OCI-LY3 (cell line): Measurements from ENCODE around the gene NBEA.

Source experiments
- H2AFZ ChIP-seq: fragments of 200-600, 300-600 bp; shearing (Covaris generic); 2 replicates; pipeline ENCODE4 v1.6.0; 2014; ENCODE audit warnings: antibody characterized with exemption, low read depth, low read length
- H3K27ac ChIP-seq: fragments of 200-600, 300-600 bp; sonication (generic); 2 replicates; pipeline ENCODE4 v1.5.1; 2014; ENCODE audit warnings: mild to moderate bottlenecking, low read length, moderate library complexity, mixed read lengths
- H3K27me3 ChIP-seq: fragments of 200-600, 300-600 bp; sonication (generic); 2 replicates; pipeline ENCODE4 v1.6.1; 2014; ENCODE audit warnings: low read depth, low read length, mixed read lengths
- H3K36me3 ChIP-seq: fragments of 200-600, 300-600 bp; sonication (generic); replicated peaks from 2 replicates; pipeline ENCODE3; 2014; ENCODE audit warnings: low read depth, low read length, mixed read lengths
- H3K4me1 ChIP-seq: fragments of 300-600, 200-600 bp; sonication (generic); 2 replicates; pipeline ENCODE4 v1.6.1; 2014; ENCODE audit warnings: low read length, mixed read lengths
- H3K4me2 ChIP-seq: fragments of 200-600, 300-600 bp; sonication (generic); 2 replicates; pipeline ENCODE4 v1.6.1; 2014; ENCODE audit warnings: low read length, mixed read lengths
- H3K4me3 ChIP-seq: fragments of 300-600, 200-600 bp; sonication (generic); 2 replicates; pipeline ENCODE4 v1.5.1; 2014; ENCODE audit warnings: antibody characterized with exemption, mild to moderate bottlenecking, low read length, moderate library complexity
- H3K79me2 ChIP-seq: fragments of 300-600, 200-600 bp; shearing (Covaris generic); 2 replicates; pipeline ENCODE4 v1.6.1; 2014; ENCODE audit warnings: mild to moderate bottlenecking, low read length, mixed read lengths
- H3K9ac ChIP-seq: fragments of 300-600, 200-600 bp; shearing (Covaris generic); 2 replicates; pipeline ENCODE4 v1.6.0; 2014; ENCODE audit warnings: mild to moderate bottlenecking, low read length, moderate library complexity
- H3K9me3 ChIP-seq: fragments of 200-600, 300-600 bp; shearing (Covaris generic); 2 replicates; pipeline ENCODE4 v1.6.1; 2014; ENCODE audit warnings: low read length, mixed read lengths; ENCODE audit not compliant: insufficient read depth
- H4K20me1 ChIP-seq: fragments of 200-600, 300-600 bp; sonication (generic); 2 replicates; pipeline ENCODE4 v1.6.1; 2016; ENCODE audit warnings: low read length, mixed read lengths; ENCODE audit not compliant: insufficient read depth
- EZH2phosphoT487 ChIP-seq: fragments of 200-600 bp; shearing (Covaris generic); IDR thresholded peaks from 2 replicates; pipeline ENCODE4 v1.6.1; 2018; ENCODE audit warnings: antibody characterized with exemption, mixed run types, low read depth
- TF ChIP-seq, protein P1 (sequence below): fragments of 200-600, 300-600 bp; sonication (generic); IDR thresholded peaks from 2 replicates; pipeline ENCODE4 v1.5.1; 2014; ENCODE audit warnings: antibody characterized with exemption, low read length, low read depth

The NBEA gene

DNA sequence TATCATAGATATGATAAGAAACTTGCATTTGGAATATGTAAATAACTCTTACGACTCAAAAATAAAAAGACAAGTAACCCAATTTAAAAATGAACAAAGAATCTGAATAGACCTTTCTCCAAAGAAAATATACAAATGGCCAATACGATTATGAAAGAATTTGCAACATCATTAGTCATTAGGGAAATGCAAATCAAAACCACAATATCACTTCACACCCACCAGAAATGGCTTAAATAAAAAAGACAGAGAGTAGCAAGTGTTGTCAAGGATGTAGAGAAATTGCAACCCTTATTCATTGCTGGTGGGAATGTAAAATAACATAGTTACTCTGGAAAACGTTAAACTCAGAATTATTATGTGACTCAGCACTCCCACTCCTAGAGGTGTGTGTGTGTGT is 761.0 kb downstream of the NBEA start:
- no peak overlapping the region for H3K4me3 ChIP-seq
- H3K9me3 ChIP-seq = no peaks in the 10 kb centered on the region

DNA sequence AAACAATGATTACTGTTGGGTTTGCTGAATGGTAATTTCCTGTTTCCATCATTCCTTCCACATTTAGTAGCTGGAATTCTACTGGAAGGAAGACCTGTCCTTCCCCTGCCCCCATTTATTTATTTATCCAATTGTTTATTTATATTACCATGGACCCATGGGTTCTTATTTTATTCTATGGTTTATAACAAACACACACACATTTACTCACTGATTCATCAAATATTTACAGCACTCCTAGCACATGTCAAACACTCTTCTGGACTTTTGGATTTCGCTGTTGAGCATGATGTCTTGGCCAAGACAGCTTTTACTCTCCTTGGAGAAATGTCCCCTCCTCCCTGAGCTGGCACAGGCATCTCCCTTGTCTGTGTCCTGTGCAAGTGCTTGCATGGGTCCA is 762.3 kb downstream of the NBEA start:
- no peaks in the 10 kb centered on the region for H4K20me1 ChIP-seq
- H3K4me1 ChIP-seq = no peaks in the 10 kb centered on the region
- H2AFZ ChIP-seq = no peak overlapping the region
- no peaks in the 10 kb centered on the region for H3K36me3 ChIP-seq
- H3K79me2 ChIP-seq = no peaks in the 10 kb centered on the region
- peaks cover 5% of the 10 kb centered on the region; the same call in 1 of the 2 replicates for H3K27me3 ChIP-seq
- TF ChIP-seq, protein P1, sequence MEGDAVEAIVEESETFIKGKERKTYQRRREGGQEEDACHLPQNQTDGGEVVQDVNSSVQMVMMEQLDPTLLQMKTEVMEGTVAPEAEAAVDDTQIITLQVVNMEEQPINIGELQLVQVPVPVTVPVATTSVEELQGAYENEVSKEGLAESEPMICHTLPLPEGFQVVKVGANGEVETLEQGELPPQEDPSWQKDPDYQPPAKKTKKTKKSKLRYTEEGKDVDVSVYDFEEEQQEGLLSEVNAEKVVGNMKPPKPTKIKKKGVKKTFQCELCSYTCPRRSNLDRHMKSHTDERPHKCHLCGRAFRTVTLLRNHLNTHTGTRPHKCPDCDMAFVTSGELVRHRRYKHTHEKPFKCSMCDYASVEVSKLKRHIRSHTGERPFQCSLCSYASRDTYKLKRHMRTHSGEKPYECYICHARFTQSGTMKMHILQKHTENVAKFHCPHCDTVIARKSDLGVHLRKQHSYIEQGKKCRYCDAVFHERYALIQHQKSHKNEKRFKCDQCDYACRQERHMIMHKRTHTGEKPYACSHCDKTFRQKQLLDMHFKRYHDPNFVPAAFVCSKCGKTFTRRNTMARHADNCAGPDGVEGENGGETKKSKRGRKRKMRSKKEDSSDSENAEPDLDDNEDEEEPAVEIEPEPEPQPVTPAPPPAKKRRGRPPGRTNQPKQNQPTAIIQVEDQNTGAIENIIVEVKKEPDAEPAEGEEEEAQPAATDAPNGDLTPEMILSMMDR = no peak
- no peak for TF ChIP-seq EZH2phosphoT487
- H3K9me3 ChIP-seq = no peaks in the 10 kb centered on the region
- no peak overlapping the region for H3K4me3 ChIP-seq
- no peak overlapping the region for H3K4me2 ChIP-seq
- no peak overlapping the region for H3K9ac ChIP-seq
- H3K27ac ChIP-seq = no peak overlapping the region

More for the DNA sequence above, 761.0 kb downstream of the NBEA start:
- no peak for TF ChIP-seq EZH2phosphoT487
- TF ChIP-seq, protein P1 = no peak
- no peaks in the 10 kb centered on the region for H4K20me1 ChIP-seq
- H2AFZ ChIP-seq = no peak overlapping the region
- no peaks in the 10 kb centered on the region for H3K4me1 ChIP-seq
- no peaks in the 10 kb centered on the region for H3K79me2 ChIP-seq
- H3K27me3 ChIP-seq = peaks cover 5% of the 10 kb centered on the region; the same call in 1 of the 2 replicates
- H3K36me3 ChIP-seq = no peaks in the 10 kb centered on the region
- no peak overlapping the region for H3K4me2 ChIP-seq
- H3K9ac ChIP-seq = no peak overlapping the region
- H3K27ac ChIP-seq = no peak overlapping the region

DNA sequence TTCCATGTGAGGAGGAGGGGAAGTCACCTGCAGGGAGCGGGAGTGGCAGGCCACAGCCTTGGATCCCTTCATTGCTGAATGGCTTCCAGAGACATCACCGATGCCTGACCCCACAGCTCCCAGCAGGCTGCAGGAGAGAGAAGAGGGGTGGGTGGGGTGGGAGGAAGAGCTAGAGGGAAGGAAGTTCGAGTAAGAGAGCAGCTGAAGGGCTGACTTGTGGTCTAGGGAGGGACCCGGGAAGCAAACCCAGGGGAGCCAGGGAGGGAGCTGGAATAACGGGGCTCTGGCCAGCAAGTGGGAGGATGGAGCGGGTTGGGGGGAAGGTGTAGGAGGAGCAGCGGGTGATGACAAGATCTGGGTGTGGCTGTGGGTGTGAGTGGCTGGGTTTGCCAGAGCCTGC is 764.2 kb downstream of the NBEA start:
- Histone ChIP-seq H3K4me3 (no peak overlapping the region), H4K20me1 (no peaks in the 10 kb centered on the region), H3K4me1 (no peaks in the 10 kb centered on the region; the same call in 1 of the 2 replicates), H3K9ac (no peak overlapping the region), H3K36me3 (no peaks in the 10 kb centered on the region), H3K79me2 (no peaks in the 10 kb centered on the region), H3K9me3 (no peaks in the 10 kb centered on the region), H2AFZ (no peak overlapping the region), H3K27me3 (no peaks in the 10 kb centered on the region), H3K27ac (no peak overlapping the region), H3K4me2 (no peak overlapping the region)
- no peak for TF ChIP-seq EZH2phosphoT487
- TF ChIP-seq, protein P1 = no peak

DNA sequence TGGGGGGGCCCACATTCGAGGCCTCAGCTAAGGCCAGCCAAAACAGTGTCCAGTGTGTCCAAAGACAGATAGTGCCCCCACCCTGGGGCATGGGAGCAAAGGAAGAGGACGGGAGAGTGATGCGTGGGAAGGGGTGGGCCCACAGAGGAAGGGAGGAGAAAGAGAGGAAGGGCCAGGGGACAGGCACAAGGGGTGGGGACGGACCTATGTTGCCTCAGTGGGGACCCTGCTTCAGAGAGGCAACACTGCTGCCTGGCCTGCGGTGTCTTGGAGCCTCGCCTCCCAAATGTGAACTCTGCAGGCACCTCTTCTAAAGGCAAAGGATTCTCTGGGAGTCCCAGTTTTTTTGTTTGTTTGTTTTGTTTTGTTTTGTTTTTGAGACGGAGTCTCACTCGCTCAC is 764.7 kb downstream of the NBEA start:
- Histone ChIP-seq H3K27ac (no peak overlapping the region), H2AFZ (no peak overlapping the region), H3K79me2 (no peaks in the 10 kb centered on the region), H3K4me1 (no peaks in the 10 kb centered on the region; the same call in 1 of the 2 replicates), H3K4me3 (no peak overlapping the region), H3K4me2 (no peak overlapping the region), H4K20me1 (no peaks in the 10 kb centered on the region), H3K36me3 (no peaks in the 10 kb centered on the region), H3K27me3 (no peaks in the 10 kb centered on the region), H3K9me3 (no peaks in the 10 kb centered on the region), H3K9ac (no peak overlapping the region)
- TF ChIP-seq, protein P1 = no peak
- TF ChIP-seq EZH2phosphoT487 = no peak
